Ectodermal cell (in vitro differentiated cells): Measurements from ENCODE around the gene PTPN6.

Source experiments
- H3K27ac ChIP-seq: 2 replicates; pipeline ENCODE4 v1.7.0; 2013; ENCODE audit warnings: mild to moderate bottlenecking, low read depth, low read length; ENCODE audit not compliant: insufficient read depth, poor library complexity, severe bottlenecking
- H3K27me3 ChIP-seq: 2 replicates; pipeline ENCODE4 v1.7.0; 2013; ENCODE audit warnings: mild to moderate bottlenecking, low read length; ENCODE audit not compliant: insufficient read depth, control insufficient read depth, poor library complexity, severe bottlenecking
- H3K36me3 ChIP-seq: one replicate; pipeline ENCODE4 v1.7.0; 2013; ENCODE audit warnings: low read length; ENCODE audit not compliant: control insufficient read depth, insufficient read depth
- H3K4me1 ChIP-seq: one replicate; pipeline ENCODE4 v1.7.0; 2013; ENCODE audit warnings: low read length; ENCODE audit not compliant: control insufficient read depth, insufficient read depth
- H3K4me3 ChIP-seq: 2 replicates; pipeline ENCODE4 v1.7.0; 2013; ENCODE audit warnings: low read depth, low read length, control low read depth; ENCODE audit not compliant: insufficient read depth
- H3K9me3 ChIP-seq: 2 replicates; pipeline ENCODE4 v1.7.0; 2013; ENCODE audit warnings: mild to moderate bottlenecking, low read length, moderate library complexity; ENCODE audit not compliant: control insufficient read depth
- WGBS, 2 experiments: methylation state at CpG; one replicate each; pipeline ENCODE4 v1.1.7; 2013; ENCODE audit warnings: missing lambda C conversion rate in 2 of 2; 5-methylcytosine and 5-hydroxymethylcytosine counted together

The PTPN6 gene

GRCh38 chr12:6934110-6934509 is 17.0 kb upstream of the PTPN6 start:
- Histone ChIP-seq H3K36me3 (peaks cover 28% of the 10 kb centered on the region), H3K4me1 (peaks cover 7% of the 10 kb centered on the region), H3K4me3 (no peak overlapping the region), H3K27me3 (no peaks in the 10 kb centered on the region), H3K27ac (no peak overlapping the region), H3K9me3 (no peaks in the 10 kb centered on the region)
- 92 to 96% methylated on average over 8 of the region's 8 CpGs for WGBS, 2 experiments

DNA sequence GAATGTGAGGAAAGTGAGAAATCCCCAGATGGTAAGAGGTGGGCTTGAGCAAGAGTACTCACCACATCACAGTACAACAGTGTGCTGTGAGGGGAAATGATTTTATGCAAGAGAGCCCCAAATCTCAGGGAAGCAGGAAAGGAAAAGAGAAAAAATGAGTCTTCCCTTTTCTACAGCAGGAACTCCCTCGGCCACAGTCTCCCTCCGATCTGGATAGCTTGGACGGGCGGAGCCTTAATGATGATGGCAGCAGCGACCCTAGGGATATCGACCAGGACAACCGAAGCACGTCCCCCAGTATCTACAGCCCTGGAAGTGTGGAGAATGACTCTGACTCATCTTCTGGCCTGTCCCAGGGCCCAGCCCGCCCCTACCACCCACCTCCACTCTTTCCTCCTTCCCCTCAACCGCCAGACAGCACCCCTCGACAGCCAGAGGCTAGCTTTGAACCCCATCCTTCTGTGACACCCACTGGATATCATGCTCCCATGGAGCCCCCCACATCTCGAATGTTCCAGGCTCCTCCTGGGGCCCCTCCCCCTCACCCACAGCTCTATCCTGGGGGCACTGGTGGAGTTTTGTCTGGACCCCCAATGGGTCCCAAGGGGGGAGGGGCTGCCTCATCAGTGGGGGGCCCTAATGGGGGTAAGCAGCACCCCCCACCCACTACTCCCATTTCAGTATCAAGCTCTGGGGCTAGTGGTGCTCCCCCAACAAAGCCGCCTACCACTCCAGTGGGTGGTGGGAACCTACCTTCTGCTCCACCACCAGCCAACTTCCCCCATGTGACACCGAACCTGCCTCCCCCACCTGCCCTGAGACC is 15.6 kb upstream of the PTPN6 start:
- Histone ChIP-seq H3K27ac (peak overlapping the region; percentile 2), H3K4me3 (no peak overlapping the region), H3K4me1 (no peaks in the 10 kb centered on the region), H3K27me3 (no peaks in the 10 kb centered on the region), H3K9me3 (no peaks in the 10 kb centered on the region), H3K36me3 (peaks cover 28% of the 10 kb centered on the region)
- 94% methylated on average over 14 of the region's 14 CpGs for WGBS, 2 experiments

DNA sequence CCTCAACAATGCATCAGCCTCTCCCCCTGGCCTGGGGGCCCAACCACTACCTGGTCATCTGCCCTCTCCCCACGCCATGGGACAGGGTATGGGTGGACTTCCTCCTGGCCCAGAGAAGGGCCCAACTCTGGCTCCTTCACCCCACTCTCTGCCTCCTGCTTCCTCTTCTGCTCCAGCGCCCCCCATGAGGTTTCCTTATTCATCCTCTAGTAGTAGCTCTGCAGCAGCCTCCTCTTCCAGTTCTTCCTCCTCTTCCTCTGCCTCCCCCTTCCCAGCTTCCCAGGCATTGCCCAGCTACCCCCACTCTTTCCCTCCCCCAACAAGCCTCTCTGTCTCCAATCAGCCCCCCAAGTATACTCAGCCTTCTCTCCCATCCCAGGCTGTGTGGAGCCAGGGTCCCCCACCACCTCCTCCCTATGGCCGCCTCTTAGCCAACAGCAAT is 14.9 kb upstream of the PTPN6 start:
- Histone ChIP-seq H3K27ac (peak overlapping the region; percentile 2), H3K4me1 (no peaks in the 10 kb centered on the region), H3K4me3 (no peak overlapping the region), H3K27me3 (no peaks in the 10 kb centered on the region), H3K36me3 (peaks cover 33% of the 10 kb centered on the region), H3K9me3 (no peaks in the 10 kb centered on the region)
- WGBS, 2 experiments = 92 to 93% methylated on average over 3 of the region's 3 CpGs

GRCh38 chr12:6936636-6937480 is 14.3 kb upstream of the PTPN6 start:
- peak overlapping the region; percentile 76 for H3K4me3 ChIP-seq
- 79 to 85% methylated on average over 36 of the region's 36 CpGs for WGBS, 2 experiments
- no peaks in the 10 kb centered on the region for H3K9me3 ChIP-seq
- no peaks in the 10 kb centered on the region for H3K4me1 ChIP-seq
- H3K36me3 ChIP-seq = peaks cover 39% of the 10 kb centered on the region
- H3K27me3 ChIP-seq = no peaks in the 10 kb centered on the region
- peak overlapping the region; percentile 97 for H3K27ac ChIP-seq

GRCh38 chr12:6937481-6938352 is 13.4 kb upstream of the PTPN6 start:
- Histone ChIP-seq H3K9me3 (no peaks in the 10 kb centered on the region), H3K4me3 (peak overlapping the region; percentile 76), H3K27me3 (no peaks in the 10 kb centered on the region), H3K4me1 (no peaks in the 10 kb centered on the region), H3K27ac (peak overlapping the region; percentile 97), H3K36me3 (peaks cover 40% of the 10 kb centered on the region)
- WGBS, 2 experiments = 5% methylated on average over 80 of the region's 80 CpGs

GRCh38 chr12:6938353-6939190 is 12.6 kb upstream of the PTPN6 start:
- Histone ChIP-seq H3K27ac (peak overlapping the region; percentile 97), H3K36me3 (peaks cover 36% of the 10 kb centered on the region), H3K4me1 (no peaks in the 10 kb centered on the region), H3K4me3 (peak overlapping the region; percentile 76), H3K27me3 (no peaks in the 10 kb centered on the region), H3K9me3 (no peaks in the 10 kb centered on the region)
- WGBS, 2 experiments = 94 to 95% methylated on average over 32 of the region's 32 CpGs

DNA sequence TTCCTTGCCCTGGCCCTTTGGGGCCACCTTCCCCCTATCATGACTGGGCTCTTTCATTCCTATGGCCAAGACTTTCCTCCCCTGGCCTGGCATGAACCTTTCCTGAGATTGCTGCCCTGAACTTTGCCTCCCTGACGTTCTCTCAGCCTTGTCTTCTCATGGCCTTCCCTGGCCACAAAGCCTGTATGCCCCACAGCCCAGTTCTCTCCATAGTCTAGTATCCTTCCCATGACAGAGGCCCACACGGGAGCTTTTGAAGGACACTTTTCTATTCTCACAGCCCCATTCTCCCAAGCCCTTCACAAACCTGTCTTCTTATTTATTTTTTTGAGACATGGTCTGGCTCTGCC is 12.0 kb upstream of the PTPN6 start:
- Histone ChIP-seq H3K36me3 (peaks cover 30% of the 10 kb centered on the region), H3K27ac (no peak overlapping the region)
- 89 to 95% methylated on average over 2 of the region's 2 CpGs for WGBS, 2 experiments

GRCh38 chr12:6941267-6941666 is 9.9 kb upstream of the PTPN6 start:
- H3K4me3 ChIP-seq = no peak overlapping the region
- H3K27ac ChIP-seq = no peak overlapping the region
- peaks cover 15% of the 10 kb centered on the region for H3K36me3 ChIP-seq
- WGBS, 2 experiments = 96% methylated on average over 12 of the region's 12 CpGs
- H3K27me3 ChIP-seq = no peaks in the 10 kb centered on the region
- no peaks in the 10 kb centered on the region for H3K9me3 ChIP-seq
- H3K4me1 ChIP-seq = peaks cover 14% of the 10 kb centered on the region

More for the DNA sequence above, 12.0 kb upstream of the PTPN6 start:
- H3K9me3 ChIP-seq = no peaks in the 10 kb centered on the region
- H3K4me1 ChIP-seq = no peaks in the 10 kb centered on the region
- no peak overlapping the region for H3K4me3 ChIP-seq
- H3K27me3 ChIP-seq = no peaks in the 10 kb centered on the region

- Histone ChIP-seq H3K4me3 (no peak overlapping the region), H3K36me3 (peaks cover 15% of the 10 kb centered on the region), H3K9me3 (no peaks in the 10 kb centered on the region), H3K27me3 (no peaks in the 10 kb centered on the region), H3K4me1 (peaks cover 18% of the 10 kb centered on the region), H3K27ac (no peak overlapping the region)
- WGBS, 2 experiments = 93 to 98% methylated on average over 9 to 11 of the region's 12 CpGs
Observed at GRCh38 chr12:6941782-6942181, 9.4 kb upstream of the PTPN6 start.
